Activated CD8-positive, alpha-beta memory T cell treated with anti-CD3 and anti-CD28 coated beads, Interleukin-2, amount 50 U/mL, for 1 hour (primary cell): Measurements from ENCODE around the gene CLRN2.

Source experiments
- DNase-seq: peaks from one replicate; pipeline ENCODE4 v3.0.0-alpha.2; 2020; ENCODE audit errors: extremely low read depth

The CLRN2 gene

GRCh38 chr4:17514865-17515264 is at the start of gene CLRN2:
Gene CLRN2, plus strand, starts transcription at chr4:17515165. Its CDS starts 102 bp downstream, at chr4:17515267.
- no peak for DNase-seq

DNA sequence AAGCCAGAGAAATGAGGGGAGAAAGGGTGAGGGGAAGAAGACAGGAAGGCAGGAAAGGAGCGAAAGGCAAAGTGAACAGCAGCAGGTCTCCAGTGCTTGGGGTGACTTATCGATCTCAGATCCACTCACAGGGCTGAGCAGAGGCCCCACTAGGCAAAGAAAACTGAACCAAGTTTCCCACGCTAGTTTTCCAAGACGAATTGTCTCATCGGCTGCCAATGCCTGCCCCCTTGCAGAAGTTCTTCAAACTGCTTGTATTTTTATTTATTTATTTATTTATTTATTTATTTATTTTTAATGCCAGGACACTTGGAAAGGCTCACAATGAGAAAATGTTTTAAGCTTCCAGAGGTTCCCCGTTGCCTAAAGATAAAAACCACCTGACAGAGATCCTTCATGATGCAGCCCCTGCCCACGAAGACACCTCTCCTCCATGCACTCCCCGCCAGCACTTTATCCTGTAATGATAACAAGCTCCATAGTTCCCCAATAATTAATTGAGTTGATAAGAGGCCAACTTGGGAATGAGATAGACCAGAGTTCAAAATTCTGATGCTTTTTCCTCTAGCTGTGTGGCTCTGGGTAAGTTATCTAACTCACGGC is 46.2 kb upstream of the CLRN2 start:
- DNase-seq = no peak

GRCh38 chr4:17469931-17470674 is 44.9 kb upstream of the CLRN2 start:
- no peak for DNase-seq

GRCh38 chr4:17475481-17475880 is 39.5 kb upstream of the CLRN2 start:
- no peak for DNase-seq

- DNase-seq = no peak
Observed at GRCh38 chr4:17476853-17477252, 38.1 kb upstream of the CLRN2 start.

DNA sequence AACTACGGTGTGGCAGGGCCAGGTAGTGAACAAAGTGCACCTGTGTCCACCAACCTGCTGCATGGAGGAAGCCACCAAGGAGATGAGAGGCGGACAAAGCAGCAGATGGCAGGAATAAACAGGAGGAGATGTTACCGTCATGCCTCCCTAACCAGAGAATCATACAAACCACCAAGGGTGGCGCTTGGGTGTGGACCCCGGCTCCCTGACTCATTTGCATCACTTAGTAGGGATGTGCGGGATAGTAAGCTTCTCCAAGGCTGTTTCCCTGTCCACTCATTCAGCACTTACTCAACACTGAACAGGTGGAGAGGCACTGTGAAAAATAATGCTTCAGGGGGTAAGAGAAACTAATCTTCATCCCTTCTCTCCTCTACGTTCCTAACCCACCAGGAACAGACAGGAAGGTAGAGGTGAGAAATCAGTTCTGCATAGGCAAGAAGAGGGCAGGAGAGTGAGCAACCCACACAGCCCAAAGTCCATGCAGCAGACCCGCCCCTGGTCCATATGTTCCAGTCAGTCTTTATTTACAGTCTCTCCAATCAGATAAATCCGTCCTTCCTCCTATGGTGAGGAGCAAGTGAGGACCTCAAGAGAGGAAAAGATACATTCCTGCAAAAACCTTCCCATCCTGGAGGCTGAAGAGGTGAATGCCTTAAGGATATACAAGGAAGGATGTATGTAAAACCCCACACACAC is 37.0 kb upstream of the CLRN2 start:
- no peak for DNase-seq

- DNase-seq = no peak
Observed at GRCh38 chr4:17480210-17480927, 34.6 kb upstream of the CLRN2 start.

DNA sequence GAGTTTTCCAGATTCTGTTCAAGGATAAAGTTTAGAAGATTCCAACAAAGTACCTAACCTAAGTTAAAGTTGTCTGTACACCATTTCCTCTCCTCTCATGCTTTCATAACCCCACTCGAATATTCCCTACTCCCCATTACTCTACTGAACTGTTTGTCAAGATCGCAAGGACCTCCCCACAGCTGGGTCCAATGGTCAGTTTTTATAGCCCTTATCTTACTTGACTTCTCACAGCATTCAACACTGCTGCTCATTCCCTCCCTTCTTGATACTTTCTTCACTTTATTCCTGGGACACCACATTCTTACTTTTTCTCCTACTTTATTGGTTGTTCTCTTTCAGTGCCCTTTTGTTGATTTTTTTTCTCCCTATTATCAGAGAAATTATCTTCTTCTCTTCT is 34.0 kb upstream of the CLRN2 start:
- no peak for DNase-seq

DNA sequence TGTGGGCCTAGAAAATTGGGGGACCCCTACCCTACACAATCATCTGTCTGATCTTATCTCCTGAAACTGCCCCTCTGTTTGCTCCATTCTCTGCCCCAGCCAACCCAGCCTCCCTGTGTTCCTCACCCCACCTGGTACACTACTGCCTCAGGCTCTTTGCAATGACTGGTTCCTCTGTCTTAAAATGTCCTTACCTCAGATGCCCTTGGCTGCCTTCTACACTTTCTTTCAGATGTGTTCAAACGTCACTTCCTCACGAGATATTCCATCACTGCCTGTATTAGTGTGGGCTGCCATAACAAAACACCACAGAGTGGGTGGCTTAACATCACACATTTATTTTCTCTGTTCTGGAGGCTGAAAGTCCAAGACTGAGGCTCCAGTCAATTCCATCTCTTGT is 32.2 kb upstream of the CLRN2 start:
- no peak for DNase-seq

- DNase-seq = no peak
Observed at GRCh38 chr4:17489123-17489522, 25.8 kb upstream of the CLRN2 start.

GRCh38 chr4:17489721-17490120 is 25.2 kb upstream of the CLRN2 start:
- no peak for DNase-seq

GRCh38 chr4:17490575-17491059 is 24.3 kb upstream of the CLRN2 start:
- DNase-seq = no peak

- no peak for DNase-seq
Observed at GRCh38 chr4:17491196-17491595, 23.8 kb upstream of the CLRN2 start.

GRCh38 chr4:17492058-17492741 is 22.8 kb upstream of the CLRN2 start:
- DNase-seq = no peak

DNA sequence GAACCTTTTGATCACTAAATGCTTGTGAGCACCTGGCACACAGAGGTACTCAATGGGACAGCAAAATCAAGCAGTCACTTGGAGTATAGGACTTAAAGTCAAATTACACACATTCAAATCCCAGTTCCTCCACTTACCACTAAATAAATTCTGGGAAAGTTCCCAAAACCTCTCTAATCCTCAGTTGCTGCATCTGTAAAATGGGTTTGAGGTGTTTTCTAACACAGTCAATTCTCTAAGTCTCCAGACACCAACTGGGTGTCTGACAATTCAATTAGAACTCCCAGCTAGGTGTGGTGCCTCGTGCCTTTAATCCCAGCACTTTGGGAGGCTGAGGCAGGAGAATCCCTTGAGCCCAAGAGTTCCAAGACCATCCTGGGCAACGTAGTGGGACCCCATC is 22.1 kb upstream of the CLRN2 start:
- DNase-seq = no peak

GRCh38 chr4:17493619-17494018 is 21.3 kb upstream of the CLRN2 start:
- no peak for DNase-seq

DNA sequence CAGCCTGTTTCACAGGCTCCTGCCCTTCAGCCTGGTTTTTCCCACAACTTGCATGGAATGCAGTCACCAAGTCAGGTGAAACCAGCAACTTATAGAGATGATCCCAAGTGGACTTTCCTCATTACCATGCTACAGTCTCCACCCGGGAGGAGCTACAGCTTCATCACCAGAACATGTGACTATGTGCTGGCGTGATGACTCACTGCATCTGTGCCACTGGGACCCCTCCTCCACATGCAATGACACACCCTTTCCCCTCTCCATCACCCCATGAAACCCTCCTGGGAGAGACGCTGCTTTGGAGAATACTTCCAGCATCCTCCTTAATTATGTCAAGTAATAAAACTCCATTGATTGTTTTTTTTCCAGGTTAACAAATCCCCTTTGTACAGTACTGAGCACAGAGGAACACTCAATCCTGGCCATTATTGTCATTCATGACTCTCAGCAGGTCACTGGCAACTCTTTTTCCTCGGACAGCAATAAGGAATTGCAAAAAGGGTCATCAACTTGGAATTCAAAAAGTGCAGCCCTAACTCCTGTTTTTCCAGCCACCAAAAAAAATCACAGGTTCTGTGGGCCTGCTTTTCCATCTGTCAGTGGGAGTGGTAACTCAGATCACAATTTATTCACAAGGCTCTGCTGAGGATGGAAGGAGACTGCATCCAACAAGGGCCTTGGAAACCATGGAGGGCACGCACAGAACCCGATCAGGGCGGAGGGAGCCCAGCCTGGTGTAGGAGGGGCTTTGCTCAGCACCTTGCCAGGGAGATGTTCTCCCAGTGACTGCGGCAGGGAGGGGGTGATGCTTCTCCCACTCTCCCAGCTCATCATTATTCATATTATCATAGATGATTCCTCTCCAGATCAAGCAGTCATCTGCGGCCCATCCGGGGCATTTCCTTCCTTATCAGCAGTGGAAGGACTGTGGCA is 20.4 kb upstream of the CLRN2 start:
- no peak for DNase-seq

- no peak for DNase-seq
Observed at GRCh38 chr4:17497890-17498523, 17.0 kb upstream of the CLRN2 start.

DNA sequence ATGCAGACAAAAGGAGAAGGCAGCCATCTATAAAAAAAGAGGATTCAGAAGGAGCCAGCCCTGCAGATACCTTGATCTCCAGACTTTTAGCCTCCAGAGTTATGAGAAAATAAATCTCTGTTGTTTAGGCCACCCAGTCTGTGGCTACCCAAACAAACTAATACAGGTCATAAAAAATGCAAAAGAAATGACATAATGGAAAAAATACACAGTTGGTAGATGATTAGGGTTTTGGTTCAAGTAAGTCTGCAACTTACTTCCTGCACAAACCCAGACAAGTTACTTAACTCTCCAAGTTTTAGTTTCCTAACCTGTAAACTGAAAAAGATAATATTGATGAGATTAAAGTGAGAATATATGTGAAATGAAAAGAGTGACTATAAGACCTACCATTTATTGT is 14.4 kb upstream of the CLRN2 start:
- no peak for DNase-seq

DNA sequence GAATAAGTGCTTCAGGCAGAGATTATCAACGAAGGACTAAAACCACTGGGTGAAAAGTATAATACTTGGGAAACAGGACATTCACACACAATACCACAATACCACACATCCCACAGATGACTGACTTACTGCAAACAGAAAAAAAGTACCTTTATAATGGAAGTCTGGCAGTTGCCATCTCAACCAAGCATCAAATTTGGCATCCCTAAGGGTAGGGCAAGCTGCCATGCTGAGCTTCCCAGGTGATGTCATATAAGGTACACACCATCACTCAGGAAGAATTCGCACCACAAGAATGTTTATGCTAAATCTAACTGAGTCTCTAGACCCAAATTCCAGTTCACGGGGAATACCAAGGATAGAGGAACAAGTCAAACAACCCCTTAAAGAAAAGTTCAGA is 12.2 kb upstream of the CLRN2 start:
- DNase-seq = no peak
